Spleen (tissue), 7 donors: ENCODE data around the gene PAMR1.

Experiments used
- POLR2A ChIP-seq, 3 donors: fragments of 450-650 bp; IDR thresholded peaks; one replicate each; pipeline ENCODE4 v1.5.1; 2017; ENCODE audit warnings: antibody characterized with exemption in 3 of 3, mild to moderate bottlenecking in 1 of 3
- POLR2AphosphoS5 ChIP-seq, 3 donors: sonication (generic); formaldehyde crosslinking; IDR thresholded peaks; one replicate each; pipeline ENCODE4 v1.5.1; 2017; ENCODE audit warnings: antibody characterized with exemption in 3 of 3
- TF ChIP-seq, protein P1 (sequence below), 11 experiments: fragments of 200-600 bp in 7 of 11; fragments of 450-650 bp in 4 of 11; sonication (generic) in 4 of 11; IDR thresholded peaks in 8 of 11; conservative IDR thresholded peaks in 3 of 11; 1 replicate in 7 of 11; 2 replicates in 4 of 11; pipeline versions ENCODE4 v1.4.0 to v1.8.0; 2016 to 2021; ENCODE audit warnings: antibody characterized with exemption in 11 of 11, inconsistent platforms in 4 of 11, mild to moderate bottlenecking in 1 of 11
- donor health status: DM: no; HTN: no; CAD: no; lungs with moderate emphysema.
- donor health status: DM: no; HTN: no; CAD: no.
- donor health status: DM: no; HTN: no; CAD: no.

DNA sequence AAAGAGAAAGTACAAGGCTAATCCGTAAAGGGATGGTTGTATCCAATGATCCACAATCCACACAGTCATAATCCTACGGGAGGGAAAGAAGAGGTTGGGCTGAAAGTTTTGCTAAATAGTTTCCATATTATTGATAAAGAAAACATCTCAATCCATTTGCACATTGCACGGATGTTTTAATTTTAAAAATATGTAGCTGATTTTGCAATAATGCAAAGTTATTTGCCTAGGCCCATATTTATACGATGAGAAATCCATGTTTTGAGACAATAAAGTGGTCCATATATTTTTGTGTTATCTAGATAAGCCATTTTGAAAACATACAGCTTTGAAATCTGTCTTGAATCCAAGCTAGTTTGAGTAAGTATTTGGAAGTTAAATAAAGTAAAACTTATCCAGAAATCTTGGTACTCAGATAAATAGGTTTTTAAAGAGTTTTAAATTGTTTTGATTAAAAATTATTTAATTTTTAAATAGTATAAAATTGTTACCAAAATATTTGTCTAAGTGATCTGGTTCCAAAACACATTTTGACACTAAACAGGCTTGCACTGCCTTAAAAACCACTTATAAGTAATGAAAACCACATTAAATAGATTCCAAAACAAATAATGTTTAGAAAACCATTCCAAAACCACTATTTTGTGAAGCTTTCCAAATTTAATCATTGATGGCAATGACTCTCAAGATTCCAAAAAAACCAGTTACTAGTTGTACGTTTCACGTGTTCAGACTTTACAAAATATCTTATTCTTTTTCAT lies 38.2 kb upstream of the PAMR1 start:
- TF ChIP-seq, protein P1, sequence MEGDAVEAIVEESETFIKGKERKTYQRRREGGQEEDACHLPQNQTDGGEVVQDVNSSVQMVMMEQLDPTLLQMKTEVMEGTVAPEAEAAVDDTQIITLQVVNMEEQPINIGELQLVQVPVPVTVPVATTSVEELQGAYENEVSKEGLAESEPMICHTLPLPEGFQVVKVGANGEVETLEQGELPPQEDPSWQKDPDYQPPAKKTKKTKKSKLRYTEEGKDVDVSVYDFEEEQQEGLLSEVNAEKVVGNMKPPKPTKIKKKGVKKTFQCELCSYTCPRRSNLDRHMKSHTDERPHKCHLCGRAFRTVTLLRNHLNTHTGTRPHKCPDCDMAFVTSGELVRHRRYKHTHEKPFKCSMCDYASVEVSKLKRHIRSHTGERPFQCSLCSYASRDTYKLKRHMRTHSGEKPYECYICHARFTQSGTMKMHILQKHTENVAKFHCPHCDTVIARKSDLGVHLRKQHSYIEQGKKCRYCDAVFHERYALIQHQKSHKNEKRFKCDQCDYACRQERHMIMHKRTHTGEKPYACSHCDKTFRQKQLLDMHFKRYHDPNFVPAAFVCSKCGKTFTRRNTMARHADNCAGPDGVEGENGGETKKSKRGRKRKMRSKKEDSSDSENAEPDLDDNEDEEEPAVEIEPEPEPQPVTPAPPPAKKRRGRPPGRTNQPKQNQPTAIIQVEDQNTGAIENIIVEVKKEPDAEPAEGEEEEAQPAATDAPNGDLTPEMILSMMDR (IDR thresholded peaks at IDR 0.05 in 8 of 11, conservative IDR thresholded peaks at IDR 0.05 in 3 of 11): no peak
- TF ChIP-seq POLR2AphosphoS5 (IDR thresholded peaks at IDR 0.05) (no peak), POLR2A (IDR thresholded peaks at IDR 0.05) (no peak)
